Natural killer cell (primary cell): Measurements from ENCODE around the gene DGCR2. TPM values are rescaled to one million over a fixed set of nuclear protein-coding genes. Genes with fewer than 3 reads are reported as not detected.

Experiments used
- ATAC-seq, 3 donors: fragments of 150-1000 bp in 2 of 3; fragments of 200-7000 bp in 1 of 3; cut with Tn5 transposase; 1 replicate in 1 of 3; 2 replicates in 2 of 3; pipeline ENCODE4 v1.10.0; 2021; ENCODE audit warnings: mild to moderate bottlenecking in 2 of 3, moderate library complexity in 2 of 3
- DNase-seq, 2 donors: peaks; one replicate each; pipeline versions ENCODE4 v3.0.0 to v3.0.0-alpha.2; 2013 to 2021; ENCODE audit warnings: mixed read lengths in 1 of 2
- H3K27ac ChIP-seq: one replicate; pipeline ENCODE4 v1.5.1; 2013; ENCODE audit warnings: mild to moderate bottlenecking, low read length
- H3K27me3 ChIP-seq: one replicate; pipeline ENCODE4 v1.6.1; 2013; ENCODE audit warnings: low read length; ENCODE audit not compliant: control insufficient read depth, insufficient read depth
- H3K36me3 ChIP-seq: one replicate; pipeline ENCODE4 v1.6.1; 2013; ENCODE audit warnings: low read length; ENCODE audit not compliant: control insufficient read depth, insufficient read depth
- H3K4me1 ChIP-seq: one replicate; pipeline ENCODE4 v1.6.1; 2013; ENCODE audit warnings: low read length; ENCODE audit not compliant: control insufficient read depth, insufficient read depth
- H3K4me3 ChIP-seq: one replicate; pipeline ENCODE4 v1.5.1; 2013; ENCODE audit warnings: low read length
- H3K9me3 ChIP-seq: one replicate; pipeline ENCODE4 v1.6.1; 2013; ENCODE audit warnings: low read length; ENCODE audit not compliant: control insufficient read depth, insufficient read depth
- H3K27ac Mint-ChIP-seq, 2 donors: one replicate each; pipeline ENCODE4 v1.8.0; 2022; ENCODE audit warnings: mild to moderate bottlenecking in 2 of 2, mixed read lengths in 2 of 2, moderate library complexity in 1 of 2
- H3K27me3 Mint-ChIP-seq, 2 donors: one replicate each; pipeline ENCODE4 v1.8.0; 2022; ENCODE audit warnings: low read depth in 2 of 2, mixed read lengths in 2 of 2
- H3K36me3 Mint-ChIP-seq: one replicate; pipeline ENCODE4 v1.8.0; 2022; ENCODE audit warnings: mixed read lengths
- H3K4me1 Mint-ChIP-seq, 2 donors: one replicate each; pipeline ENCODE4 v1.8.0; 2022; ENCODE audit warnings: mixed read lengths in 2 of 2
- H3K4me3 Mint-ChIP-seq: one replicate; pipeline ENCODE4 v1.8.0; 2022; ENCODE audit warnings: mild to moderate bottlenecking, moderate library complexity, mixed read lengths
- H3K9me3 Mint-ChIP-seq, 2 donors: one replicate each; pipeline ENCODE4 v1.8.0; 2022; ENCODE audit warnings: mixed read lengths in 2 of 2
- WGBS: methylation state at CpG from one replicate; pipeline ENCODE4 v1.1.7; 2013; ENCODE audit warnings: missing lambda C conversion rate; ENCODE audit not compliant: insufficient coverage; 5-methylcytosine and 5-hydroxymethylcytosine counted together
- intact Hi-C: fragments of 100-400 bp; cut with micrococcal nuclease; formaldehyde crosslinking; loops from one replicate; pipeline ENCODE4 v1.14.2; 2022
- total RNA-seq, 4 donors: library from RNA; stranded (reverse); fragments of 120-200 nt in 1 of 4; gene quantifications; one replicate each; pipeline versions ENCODE4 v1.2.3 to v1.2.4, GENCODE V29; 2013 to 2022
- TF ChIP-seq, protein P1 (sequence below): fragments of 200-600 bp; IDR thresholded peaks from one replicate; pipeline ENCODE4 v1.8.0; 2022; ENCODE audit warnings: antibody characterized with exemption

DGCR2 gene
- total RNA-seq, 3 donors from 2014 or later (not counting 1 experiment from before 2014, with no cell fraction given) = 27.5 to 44.1 (median 41.3) TPM

DNA sequence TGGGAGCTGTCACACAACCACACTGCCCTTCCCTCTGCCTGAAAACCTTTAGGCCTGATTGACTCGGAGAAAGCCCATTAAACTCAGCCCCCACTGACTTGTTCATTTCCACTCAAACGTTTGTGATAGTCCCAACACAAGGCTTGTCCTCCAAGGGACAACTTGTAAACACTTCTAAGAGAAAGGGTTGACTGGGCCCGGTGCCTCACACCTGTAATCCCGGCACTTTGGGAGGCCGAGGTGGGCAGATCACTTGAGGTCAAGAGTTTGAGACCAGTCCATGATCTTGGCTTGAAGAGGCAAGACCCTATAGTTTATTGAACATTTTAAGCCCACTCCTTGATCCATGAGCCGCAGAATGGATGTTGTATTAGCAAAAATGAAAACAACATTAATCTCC, 122.8 kb downstream of the DGCR2 start:
- no peak overlapping the region for H3K4me3 ChIP-seq
- no peaks in the 10 kb centered on the region for H3K36me3 Mint-ChIP-seq
- H3K36me3 ChIP-seq = no peaks in the 10 kb centered on the region
- TF ChIP-seq, protein P1, sequence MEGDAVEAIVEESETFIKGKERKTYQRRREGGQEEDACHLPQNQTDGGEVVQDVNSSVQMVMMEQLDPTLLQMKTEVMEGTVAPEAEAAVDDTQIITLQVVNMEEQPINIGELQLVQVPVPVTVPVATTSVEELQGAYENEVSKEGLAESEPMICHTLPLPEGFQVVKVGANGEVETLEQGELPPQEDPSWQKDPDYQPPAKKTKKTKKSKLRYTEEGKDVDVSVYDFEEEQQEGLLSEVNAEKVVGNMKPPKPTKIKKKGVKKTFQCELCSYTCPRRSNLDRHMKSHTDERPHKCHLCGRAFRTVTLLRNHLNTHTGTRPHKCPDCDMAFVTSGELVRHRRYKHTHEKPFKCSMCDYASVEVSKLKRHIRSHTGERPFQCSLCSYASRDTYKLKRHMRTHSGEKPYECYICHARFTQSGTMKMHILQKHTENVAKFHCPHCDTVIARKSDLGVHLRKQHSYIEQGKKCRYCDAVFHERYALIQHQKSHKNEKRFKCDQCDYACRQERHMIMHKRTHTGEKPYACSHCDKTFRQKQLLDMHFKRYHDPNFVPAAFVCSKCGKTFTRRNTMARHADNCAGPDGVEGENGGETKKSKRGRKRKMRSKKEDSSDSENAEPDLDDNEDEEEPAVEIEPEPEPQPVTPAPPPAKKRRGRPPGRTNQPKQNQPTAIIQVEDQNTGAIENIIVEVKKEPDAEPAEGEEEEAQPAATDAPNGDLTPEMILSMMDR = no peak
- no peak for ATAC-seq
- H3K27me3 Mint-ChIP-seq = peaks cover 10 to 38% of the 10 kb centered on the region in 2 donors
- no peaks in the 10 kb centered on the region for H3K9me3 Mint-ChIP-seq
- H3K27ac Mint-ChIP-seq = no peak overlapping the region
- no peaks in the 10 kb centered on the region for H3K4me1 Mint-ChIP-seq
- intact Hi-C loops = no loop called here
- H3K9me3 ChIP-seq = no peaks in the 10 kb centered on the region
- no peaks in the 10 kb centered on the region for H3K27me3 ChIP-seq
- H3K4me3 Mint-ChIP-seq = no peak overlapping the region
- H3K27ac ChIP-seq = no peak overlapping the region
- WGBS = 78% methylated on average over 5 of the region's 6 CpGs
- H3K4me1 ChIP-seq = no peaks in the 10 kb centered on the region
- no peak for DNase-seq

DNA sequence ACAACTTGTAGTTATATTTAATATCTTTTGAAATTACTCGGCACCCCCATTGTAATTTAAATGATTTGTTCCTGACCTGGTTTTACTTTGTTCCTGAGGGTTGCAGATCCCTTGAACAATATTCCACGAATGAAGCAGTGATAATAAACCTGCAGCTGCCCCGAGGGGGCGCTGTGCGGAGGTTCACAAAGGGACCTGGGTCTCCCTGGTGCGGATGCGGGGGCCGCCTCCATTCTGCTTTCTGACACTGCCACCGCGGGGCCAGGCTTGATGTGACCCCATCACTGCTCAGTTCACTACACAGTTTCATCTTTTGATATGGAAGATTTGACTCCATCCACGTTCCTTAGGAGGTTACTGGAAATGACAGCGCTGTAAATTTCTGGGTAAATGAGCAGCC, 123.2 kb downstream of the DGCR2 start:
- Mint-ChIP-seq H3K9me3 (no peaks in the 10 kb centered on the region), H3K36me3 (no peaks in the 10 kb centered on the region), H3K27me3 (peaks cover 10 to 33% of the 10 kb centered on the region in 2 donors), H3K4me1 (no peaks in the 10 kb centered on the region), H3K27ac (no peak overlapping the region), H3K4me3 (no peak overlapping the region)
- WGBS = 35% methylated on average over 12 of the region's 12 CpGs
- TF ChIP-seq, protein P1 = no peak
- Histone ChIP-seq H3K4me1 (no peaks in the 10 kb centered on the region), H3K9me3 (no peaks in the 10 kb centered on the region), H3K27ac (no peak overlapping the region), H3K4me3 (no peak overlapping the region), H3K27me3 (no peaks in the 10 kb centered on the region), H3K36me3 (no peaks in the 10 kb centered on the region)
- ATAC-seq = no peak
- intact Hi-C loops = no loop called here
- peak in 1 of 2 donors; percentile 13 for DNase-seq

DNA sequence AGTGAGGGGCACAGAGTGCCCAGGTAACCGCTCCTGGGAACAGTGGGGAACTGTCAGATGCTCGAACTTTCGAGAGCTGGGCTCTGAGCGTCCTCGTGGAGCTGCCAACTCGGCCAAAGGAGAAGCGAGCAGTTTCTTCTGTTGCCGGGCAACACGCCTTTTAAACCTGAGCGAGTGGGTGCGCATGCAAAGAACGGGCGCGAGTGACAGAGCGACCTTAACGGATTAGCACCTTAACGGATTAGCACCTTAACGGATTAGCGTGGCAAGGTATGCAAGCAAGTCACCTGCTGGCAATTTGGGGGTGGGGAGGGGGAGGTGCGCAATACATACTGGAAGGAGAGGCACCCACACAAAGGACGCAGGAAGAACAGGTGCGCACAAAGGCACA, 124.3 kb downstream of the DGCR2 start:
- H3K36me3 ChIP-seq = no peaks in the 10 kb centered on the region
- Mint-ChIP-seq H3K9me3 (no peaks in the 10 kb centered on the region), H3K27ac (no peak overlapping the region), H3K36me3 (no peaks in the 10 kb centered on the region), H3K4me1 (no peaks in the 10 kb centered on the region), H3K4me3 (no peak overlapping the region), H3K27me3 (peaks cover 10 to 23% of the 10 kb centered on the region in 2 donors)
- intact Hi-C loops = no loop called here
- 46% methylated on average over 22 of the region's 22 CpGs for WGBS
- H3K27ac ChIP-seq = no peak overlapping the region
- H3K4me1 ChIP-seq = no peaks in the 10 kb centered on the region
- no peak overlapping the region for H3K4me3 ChIP-seq
- DNase-seq (no peak), ATAC-seq (no peak)
- TF ChIP-seq, protein P1 = no peak
- no peaks in the 10 kb centered on the region for H3K9me3 ChIP-seq
- no peaks in the 10 kb centered on the region for H3K27me3 ChIP-seq

DNA sequence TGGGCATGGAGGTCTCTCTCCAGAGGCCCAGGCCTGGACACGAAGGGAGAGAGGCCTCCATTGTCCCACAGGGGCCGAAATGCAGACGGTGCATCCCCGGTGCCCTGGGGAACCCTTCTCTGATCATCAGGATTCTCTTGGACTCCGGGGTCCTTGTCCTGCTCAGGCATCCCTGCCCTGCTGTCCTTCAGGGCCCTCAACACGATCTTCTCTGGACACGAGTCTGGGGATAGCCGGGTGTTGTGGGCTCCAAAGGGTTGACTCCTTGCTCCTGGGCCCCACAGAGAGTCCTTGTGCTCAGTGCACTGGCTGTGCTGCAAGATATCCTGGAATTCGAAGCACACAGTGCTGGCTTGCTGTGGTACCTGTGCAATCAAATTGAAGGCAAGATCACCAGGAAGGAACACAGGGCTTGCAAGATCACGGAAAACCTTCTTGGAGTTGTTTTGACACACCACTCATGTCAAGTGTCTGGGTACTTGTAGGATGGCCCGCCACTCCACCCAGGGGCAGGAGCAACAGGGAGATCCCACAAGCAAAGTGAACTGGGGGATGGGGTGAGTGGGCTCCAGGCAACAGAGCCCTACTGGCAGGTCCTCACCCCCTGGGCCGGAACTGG, 124.8 kb downstream of the DGCR2 start:
- Mint-ChIP-seq H3K9me3 (no peaks in the 10 kb centered on the region), H3K27ac (no peak overlapping the region), H3K4me3 (no peak overlapping the region), H3K27me3 (peaks cover 10 to 21% of the 10 kb centered on the region in 2 donors), H3K36me3 (no peaks in the 10 kb centered on the region), H3K4me1 (no peaks in the 10 kb centered on the region)
- 86% methylated on average over 12 of the region's 12 CpGs for WGBS
- no peaks in the 10 kb centered on the region for H3K27me3 ChIP-seq
- H3K4me1 ChIP-seq = no peaks in the 10 kb centered on the region
- TF ChIP-seq, protein P1 = no peak
- intact Hi-C loops = no loop called here
- no peaks in the 10 kb centered on the region for H3K36me3 ChIP-seq
- no peak overlapping the region for H3K4me3 ChIP-seq
- ATAC-seq (no peak), DNase-seq (no peak)
- H3K9me3 ChIP-seq = no peaks in the 10 kb centered on the region
- no peak overlapping the region for H3K27ac ChIP-seq
